GM12873 (cell line): Measurements from ENCODE around the gene SNPH.

Source experiments
- TF ChIP-seq, protein P1 (sequence below): IDR thresholded peaks from 2 replicates; pipeline ENCODE4 v1.5.1; 2012; ENCODE audit warnings: low read depth, mild to moderate bottlenecking, moderate library complexity, low read length, control low read depth; ENCODE audit not compliant: insufficient read depth; ENCODE audit errors: missing control alignments

The SNPH gene

DNA sequence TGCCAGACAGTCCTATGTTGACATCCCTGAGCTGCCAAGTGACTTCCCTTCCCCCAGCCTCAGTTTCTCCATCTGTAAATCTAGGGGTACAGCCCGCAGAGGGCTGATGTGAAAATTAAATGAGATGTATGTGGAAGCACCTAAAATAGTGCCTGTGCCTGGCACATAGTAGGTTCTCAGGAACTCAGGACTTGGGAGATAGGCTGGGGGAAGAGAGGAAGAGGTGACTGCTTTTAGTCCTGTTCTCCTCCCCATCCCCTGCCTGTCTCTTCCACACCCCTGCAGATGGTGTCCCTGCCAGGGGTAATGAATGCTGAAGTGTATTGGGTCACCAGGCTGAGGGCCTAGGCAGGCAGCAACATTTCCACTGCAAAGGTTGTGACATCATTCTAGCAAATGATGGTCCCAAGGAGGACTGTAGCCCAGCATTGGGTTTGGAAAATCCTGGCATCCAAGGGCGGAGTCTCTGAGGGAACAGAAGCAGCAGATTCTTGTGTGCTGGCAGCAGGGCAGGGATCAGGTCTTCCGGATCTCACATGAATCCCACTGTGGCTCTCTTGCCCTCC lies 1.8 kb downstream of the SNPH start:
- TF ChIP-seq, protein P1, sequence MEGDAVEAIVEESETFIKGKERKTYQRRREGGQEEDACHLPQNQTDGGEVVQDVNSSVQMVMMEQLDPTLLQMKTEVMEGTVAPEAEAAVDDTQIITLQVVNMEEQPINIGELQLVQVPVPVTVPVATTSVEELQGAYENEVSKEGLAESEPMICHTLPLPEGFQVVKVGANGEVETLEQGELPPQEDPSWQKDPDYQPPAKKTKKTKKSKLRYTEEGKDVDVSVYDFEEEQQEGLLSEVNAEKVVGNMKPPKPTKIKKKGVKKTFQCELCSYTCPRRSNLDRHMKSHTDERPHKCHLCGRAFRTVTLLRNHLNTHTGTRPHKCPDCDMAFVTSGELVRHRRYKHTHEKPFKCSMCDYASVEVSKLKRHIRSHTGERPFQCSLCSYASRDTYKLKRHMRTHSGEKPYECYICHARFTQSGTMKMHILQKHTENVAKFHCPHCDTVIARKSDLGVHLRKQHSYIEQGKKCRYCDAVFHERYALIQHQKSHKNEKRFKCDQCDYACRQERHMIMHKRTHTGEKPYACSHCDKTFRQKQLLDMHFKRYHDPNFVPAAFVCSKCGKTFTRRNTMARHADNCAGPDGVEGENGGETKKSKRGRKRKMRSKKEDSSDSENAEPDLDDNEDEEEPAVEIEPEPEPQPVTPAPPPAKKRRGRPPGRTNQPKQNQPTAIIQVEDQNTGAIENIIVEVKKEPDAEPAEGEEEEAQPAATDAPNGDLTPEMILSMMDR, result no peak

DNA sequence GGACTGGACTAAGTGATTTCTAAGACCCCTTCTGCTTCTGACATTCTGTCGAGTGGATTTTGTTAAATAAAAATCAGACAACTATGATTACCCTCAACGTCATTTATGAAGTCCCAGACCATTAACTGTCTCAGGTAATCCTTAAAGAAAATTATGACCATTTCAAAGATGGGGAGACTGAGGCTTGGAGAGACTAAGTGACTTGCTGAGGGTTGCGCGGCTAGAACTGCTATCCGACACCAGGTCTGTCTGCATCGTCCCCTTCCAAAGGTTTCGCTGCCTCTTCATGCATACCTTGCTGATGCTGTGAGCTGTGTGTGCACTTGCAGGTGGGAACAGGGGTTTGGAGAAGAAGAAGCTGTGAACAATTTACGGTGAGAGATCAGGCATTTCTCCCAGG lies 3.1 kb downstream of the SNPH start:
- TF ChIP-seq, protein P1, result no peak

DNA sequence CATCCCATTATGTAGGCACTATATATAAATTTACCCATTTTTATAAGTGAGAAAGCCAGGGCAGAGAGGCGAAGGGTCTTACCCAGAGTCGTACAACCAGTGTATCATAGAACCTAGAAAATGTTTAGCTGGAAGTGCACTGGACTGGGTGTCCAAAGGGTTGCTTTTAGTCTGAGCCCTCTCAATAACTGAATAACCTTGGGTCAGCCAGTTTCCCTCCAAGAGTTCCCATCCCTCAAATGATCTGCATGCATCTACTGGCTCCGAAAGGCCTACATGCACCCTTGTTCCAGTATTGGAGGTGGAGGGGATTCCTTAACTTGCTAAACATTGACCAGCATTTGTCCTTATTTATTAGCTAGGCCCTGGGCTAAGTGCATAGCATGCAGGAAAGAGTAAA lies 3.8 kb downstream of the SNPH start:
- TF ChIP-seq, protein P1, result no peak

DNA sequence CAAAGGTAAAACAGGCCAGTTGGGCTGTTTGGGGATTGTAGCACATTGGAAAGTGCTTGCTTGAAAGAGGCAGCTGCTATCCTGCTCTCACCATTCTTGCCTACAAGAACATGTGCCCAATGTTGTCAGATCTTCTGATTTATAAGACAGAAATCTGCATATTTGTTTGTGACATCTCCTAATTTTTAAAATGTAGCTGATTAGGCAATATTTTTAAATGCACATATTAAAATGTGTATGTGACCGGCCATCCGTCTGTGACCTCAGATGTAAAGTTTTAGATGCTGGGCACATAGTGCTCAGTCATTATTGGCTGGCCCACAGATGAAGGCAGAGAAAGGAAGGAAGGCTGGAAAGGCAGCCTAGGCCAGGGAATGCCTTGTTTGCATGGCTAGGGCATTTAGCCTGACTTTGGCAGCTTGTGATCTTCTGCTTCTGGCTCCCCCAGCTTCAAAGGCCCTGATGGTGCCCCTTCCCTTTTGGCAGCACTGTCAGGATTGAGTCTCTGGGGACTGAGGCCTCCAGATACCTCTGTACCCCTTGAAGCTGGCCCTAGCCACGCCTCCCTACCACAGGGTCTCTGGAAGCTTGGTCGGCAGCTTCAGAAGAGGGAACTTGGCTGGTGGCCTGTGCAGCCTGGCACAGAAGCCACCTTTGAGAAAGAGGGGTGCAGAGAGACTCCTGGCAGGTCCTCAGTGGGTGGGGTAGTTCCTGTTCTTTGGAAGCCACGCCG lies 6.4 kb downstream of the SNPH start:
- TF ChIP-seq, protein P1, result no peak

DNA sequence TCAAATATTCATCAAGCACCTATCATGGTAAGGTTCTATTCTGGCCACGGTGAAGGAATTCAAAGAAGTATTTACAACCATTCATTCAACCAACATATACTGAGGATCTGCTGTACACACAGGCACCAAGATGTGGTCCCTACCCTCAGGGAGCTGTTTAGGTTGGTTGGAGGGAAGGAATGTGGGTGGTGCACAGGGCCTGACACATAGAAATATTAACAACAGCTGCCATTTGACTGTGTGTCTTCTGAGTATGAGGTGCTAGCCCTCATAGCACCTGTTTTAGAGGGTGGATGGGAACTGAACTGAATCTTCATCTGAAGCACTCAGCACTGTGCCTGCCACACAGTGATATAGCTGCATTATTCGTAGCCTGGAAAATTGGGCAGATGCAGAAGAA lies 7.3 kb downstream of the SNPH start:
- TF ChIP-seq, protein P1, result no peak

DNA sequence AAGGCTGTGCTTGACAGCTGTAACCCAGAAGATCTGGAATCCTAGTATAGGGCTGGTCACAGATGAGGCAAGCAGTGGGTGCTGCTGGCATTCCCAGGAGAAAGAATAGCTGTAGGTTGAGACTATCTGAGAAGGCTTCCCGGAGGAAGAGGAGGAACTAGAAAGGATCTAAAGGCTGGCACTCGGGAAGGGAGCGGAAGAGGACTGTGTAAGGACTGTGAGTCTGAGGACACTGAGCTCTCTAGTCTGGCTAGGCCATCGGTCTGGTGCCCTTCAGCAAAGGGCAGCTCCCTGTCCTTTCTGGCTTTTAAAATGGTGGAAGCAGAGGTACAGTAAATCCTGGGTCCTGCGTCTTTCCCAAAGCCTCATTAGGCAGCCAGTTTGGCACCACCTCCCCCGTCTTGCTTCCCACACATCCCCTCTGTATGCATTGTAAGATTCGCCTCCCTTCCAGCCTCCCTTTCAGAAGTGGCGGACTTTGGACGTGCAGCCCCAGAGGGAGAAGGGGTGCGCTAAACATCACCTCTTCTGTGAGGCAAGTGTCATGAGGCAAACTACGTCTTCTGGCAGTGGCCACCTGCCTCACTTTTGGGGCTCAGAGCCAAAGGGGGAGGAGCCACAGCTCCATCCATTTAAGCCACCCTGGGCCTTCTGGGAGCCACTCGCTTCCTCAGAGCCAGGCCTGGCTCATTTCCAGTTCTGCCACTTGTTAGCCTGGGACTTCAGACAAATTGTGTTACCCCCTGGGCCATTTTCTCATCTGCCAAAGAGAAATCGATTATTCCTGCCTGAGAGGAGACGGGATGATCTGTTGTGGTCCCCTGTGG lies 8.6 kb downstream of the SNPH start:
- TF ChIP-seq, protein P1, result no peak

DNA sequence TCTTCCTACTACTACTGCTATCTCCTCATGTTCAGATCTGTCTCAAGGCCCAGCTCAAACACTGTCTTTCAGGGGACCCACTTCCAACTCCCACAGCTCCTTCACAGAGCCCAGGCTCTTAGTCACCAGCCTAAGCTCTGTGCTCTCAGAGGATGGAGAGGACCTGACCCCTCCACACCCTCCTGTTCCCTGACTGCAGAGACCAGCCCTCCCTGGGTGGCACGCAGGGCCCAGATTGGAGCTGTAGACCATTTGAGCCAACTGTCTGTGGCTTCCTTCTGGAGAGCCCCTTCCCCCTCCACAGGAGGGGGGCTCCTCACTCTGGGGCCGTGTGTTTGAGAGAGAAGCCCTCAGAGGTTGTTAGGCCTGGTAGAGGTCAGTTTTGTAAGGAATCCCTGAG lies 9.8 kb downstream of the SNPH start:
- TF ChIP-seq, protein P1, result no peak
